GM12873 (cell line): ENCODE results near the gene CDK4.

Experiments
- CTCF ChIP-seq: IDR thresholded peaks from 2 replicates; pipeline ENCODE4 v1.5.1; 2012; ENCODE audit warnings: low read depth, mild to moderate bottlenecking, moderate library complexity, low read length, control low read depth; ENCODE audit not compliant: insufficient read depth; ENCODE audit errors: missing control alignments

CDK4 gene

GRCh38 chr12:57708296-57708695, 43.8 kb downstream of the CDK4 start:
- no peak for TF ChIP-seq CTCF

GRCh38 chr12:57707250-57707649, 44.9 kb downstream of the CDK4 start:
- TF ChIP-seq CTCF = no peak

- no peak for TF ChIP-seq CTCF
Measured at GRCh38 chr12:57700317-57700716, 51.8 kb downstream of the CDK4 start.

- TF ChIP-seq CTCF = no peak
Measured at GRCh38 chr12:57698414-57698813, 53.7 kb downstream of the CDK4 start.
